Endothelial cell (in vitro differentiated cells): ENCODE results near the gene SDCBP2. TPM values are rescaled to one million over a fixed set of nuclear protein-coding genes. Genes with fewer than 3 reads are reported as not detected.

Source experiments
- DNase-seq: peaks from one replicate; pipeline ENCODE4 v3.0.0; 2021; ENCODE audit warnings: low spot score
- H3K27ac Mint-ChIP-seq: one replicate; pipeline ENCODE4 v1.8.0; 2021; ENCODE audit warnings: mixed read lengths, inconsistent platforms; ENCODE audit not compliant: unreplicated experiment
- H3K27me3 Mint-ChIP-seq: one replicate; pipeline ENCODE4 v1.8.0; 2021; ENCODE audit warnings: mild to moderate bottlenecking, moderate library complexity, mixed read lengths, inconsistent platforms; ENCODE audit not compliant: unreplicated experiment
- H3K36me3 Mint-ChIP-seq: one replicate; pipeline ENCODE4 v1.8.0; 2021; ENCODE audit warnings: mild to moderate bottlenecking, low read depth, mixed read lengths, inconsistent platforms; ENCODE audit not compliant: unreplicated experiment
- H3K4me1 Mint-ChIP-seq: one replicate; pipeline ENCODE4 v1.8.0; 2021; ENCODE audit warnings: mild to moderate bottlenecking, mixed read lengths, inconsistent platforms; ENCODE audit not compliant: unreplicated experiment
- H3K4me3 Mint-ChIP-seq: one replicate; pipeline ENCODE4 v1.8.0; 2021; ENCODE audit warnings: mild to moderate bottlenecking, mixed read lengths, inconsistent platforms; ENCODE audit not compliant: unreplicated experiment
- H3K9me3 Mint-ChIP-seq: one replicate; pipeline ENCODE4 v1.8.0; 2021; ENCODE audit warnings: mixed read lengths, inconsistent platforms; ENCODE audit not compliant: unreplicated experiment
- CTCF ChIP-seq: fragments of 200-600 bp; sonication (generic); IDR thresholded peaks from one replicate; pipeline ENCODE4 v1.5.0; 2021; ENCODE audit warnings: antibody characterized with exemption; ENCODE audit not compliant: unreplicated experiment
- long read RNA-seq: library from polyadenylated mRNA; unstranded; transcript quantifications from one replicate; pipeline ENCODE4 v2.0.0, GENCODE V29; 2020; ENCODE audit not compliant: unreplicated experiment
- total RNA-seq: library from RNA; stranded (reverse); fragmentation: NEBNext Ultra II Directional; extraction: Animal tissue kit (Norgen Biotek cat#: 25700); gene quantifications from one replicate; pipeline ENCODE4 v1.2.1, GENCODE V29; 2021; ENCODE audit not compliant: unreplicated experiment

The SDCBP2 gene, protein sequence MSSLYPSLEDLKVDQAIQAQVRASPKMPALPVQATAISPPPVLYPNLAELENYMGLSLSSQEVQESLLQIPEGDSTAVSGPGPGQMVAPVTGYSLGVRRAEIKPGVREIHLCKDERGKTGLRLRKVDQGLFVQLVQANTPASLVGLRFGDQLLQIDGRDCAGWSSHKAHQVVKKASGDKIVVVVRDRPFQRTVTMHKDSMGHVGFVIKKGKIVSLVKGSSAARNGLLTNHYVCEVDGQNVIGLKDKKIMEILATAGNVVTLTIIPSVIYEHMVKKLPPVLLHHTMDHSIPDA
- 10.1 TPM for total RNA-seq
- long read RNA-seq, transcript SDCBP2-203 (5 exons, 1,261 nt) = major isoform, 5 of 7 reads
- long read RNA-seq, partial matches to known transcripts = 0 of 7 reads
- long read RNA-seq, other reads (novel, unspliced or antisense) = 2 of 7 reads

- H3K27me3 Mint-ChIP-seq = peaks cover 7% of the 10 kb centered on the region
- no peaks in the 10 kb centered on the region for H3K9me3 Mint-ChIP-seq
- peaks cover 4% of the 10 kb centered on the region for H3K36me3 Mint-ChIP-seq
- H3K4me3 Mint-ChIP-seq = no peak within 1 kb of the TSS
- peaks cover 28% of the 10 kb centered on the region for H3K4me1 Mint-ChIP-seq
- H3K27ac Mint-ChIP-seq = peak within 1 kb of the TSS; percentile 15
- DNase-seq = no peak
- TF ChIP-seq CTCF = no peak
These were observed at the start of gene SDCBP2 for GRCh38 chr20:1328680-1329330. TSS of gene SDCBP2 (minus strand) at chr20:1329139. CDS start at chr20:1320416, 8,723 bp downstream.

GRCh38 chr20:1378735-1379125 lies 49.8 kb upstream of the SDCBP2 start:
- Mint-ChIP-seq H3K4me3 (no peak overlapping the region), H3K27ac (peak overlapping the region; percentile 91), H3K4me1 (peaks cover 95% of the 10 kb centered on the region), H3K36me3 (peaks cover 24% of the 10 kb centered on the region), H3K9me3 (no peaks in the 10 kb centered on the region), H3K27me3 (peaks cover 5% of the 10 kb centered on the region)
- no peak for TF ChIP-seq CTCF
- no peak for DNase-seq

- Mint-ChIP-seq H3K4me1 (peaks cover 96% of the 10 kb centered on the region), H3K27ac (peak overlapping the region; percentile 91), H3K27me3 (peaks cover 7% of the 10 kb centered on the region), H3K4me3 (no peak overlapping the region), H3K36me3 (peaks cover 25% of the 10 kb centered on the region), H3K9me3 (no peaks in the 10 kb centered on the region)
- TF ChIP-seq CTCF = no peak
- no peak for DNase-seq
These were observed 49.2 kb upstream of the SDCBP2 start for GRCh38 chr20:1377984-1378734.

DNA sequence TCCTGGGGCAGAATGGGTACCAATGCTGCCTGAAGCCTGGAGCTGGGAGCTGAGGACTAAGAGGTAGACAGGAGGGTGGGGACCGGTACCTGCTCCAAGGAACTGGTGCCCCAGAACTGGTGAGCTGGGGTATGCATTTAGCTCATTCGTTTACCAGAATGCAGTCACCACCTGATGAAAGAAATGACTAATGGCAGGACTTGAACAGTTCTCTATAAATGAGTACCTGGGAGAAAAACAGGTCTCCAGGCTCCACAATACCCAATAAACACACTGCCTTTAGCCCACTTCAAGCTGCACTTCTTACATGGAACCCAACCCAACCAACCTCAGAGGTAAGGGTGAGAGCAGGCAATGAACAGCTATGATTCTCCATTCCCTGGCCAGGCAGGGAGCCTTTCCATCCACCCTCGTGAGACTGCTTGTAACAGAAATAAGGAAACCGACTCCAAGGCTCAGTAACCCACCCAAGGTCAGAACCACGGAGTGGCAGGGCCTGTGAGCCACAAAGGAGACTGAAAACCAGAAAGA lies 48.5 kb upstream of the SDCBP2 start:
- peak overlapping the region; percentile 93 for H3K27ac Mint-ChIP-seq
- H3K4me3 Mint-ChIP-seq = peak overlapping the region; percentile 65
- H3K36me3 Mint-ChIP-seq = peaks cover 26% of the 10 kb centered on the region
- peaks cover 7% of the 10 kb centered on the region for H3K27me3 Mint-ChIP-seq
- no peak for TF ChIP-seq CTCF
- H3K4me1 Mint-ChIP-seq = peaks cover 95% of the 10 kb centered on the region
- no peaks in the 10 kb centered on the region for H3K9me3 Mint-ChIP-seq
- no peak for DNase-seq
